ENCODE measurements around the gene SCGB2B2. TPM values are rescaled to one million over a fixed set of nuclear protein-coding genes. Genes with fewer than 3 reads are reported as not detected.
A peak's percentile ranks its signal among the peaks of the same experiment; 100 is the strongest.
"Not testable (repeated sequence)": the region's sequence is repeated elsewhere in the genome, so short reads cannot be mapped to it uniquely, and the experiment has no call there.

SCGB2B2 gene
- total RNA-seq, 1 donor from 2014 or later, result not detected

GRCh38 chr19:34669305-34669704, 7.7 kb downstream of the SCGB2B2 start:
- no peak for DNase-seq (ENCODE audit: low read depth in 2 of 2)

- DNase-seq (ENCODE audit: low read depth in 2 of 2), result not testable (repeated sequence)
Measured at GRCh38 chr19:34668690-34669089, 8.3 kb downstream of the SCGB2B2 start.

GRCh38 chr19:34668077-34668689, 8.8 kb downstream of the SCGB2B2 start:
- DNase-seq (ENCODE audit: low read depth in 2 of 2), result not testable (repeated sequence)

GRCh38 chr19:34667349-34668076, 9.4 kb downstream of the SCGB2B2 start:
- DNase-seq (ENCODE audit: low read depth in 2 of 2), result peak; percentile 21 to 23

GRCh38 chr19:34666958-34667265, 10.0 kb downstream of the SCGB2B2 start:
- DNase-seq (ENCODE audit: low read depth in 2 of 2), result no peak

GRCh38 chr19:34666200-34666957, 10.6 kb downstream of the SCGB2B2 start:
- no peak for DNase-seq (ENCODE audit: low read depth in 2 of 2)

- DNase-seq (ENCODE audit: low read depth in 2 of 2), result not testable (repeated sequence)
Measured at GRCh38 chr19:34665275-34665674, 11.7 kb downstream of the SCGB2B2 start.

GRCh38 chr19:34664870-34665269, 12.1 kb downstream of the SCGB2B2 start:
- DNase-seq (ENCODE audit: low read depth in 2 of 2), result no peak

- DNase-seq (ENCODE audit: low read depth in 2 of 2), result no peak
Measured at GRCh38 chr19:34664168-34664567, 12.8 kb downstream of the SCGB2B2 start.

GRCh38 chr19:34662919-34663318, 14.0 kb downstream of the SCGB2B2 start:
- DNase-seq (ENCODE audit: low read depth in 2 of 2), result peak; percentile 12 to 60

- no peak for DNase-seq (ENCODE audit: low read depth in 2 of 2)
Measured at GRCh38 chr19:34661357-34661756, 15.6 kb downstream of the SCGB2B2 start.

- DNase-seq (ENCODE audit: low read depth in 2 of 2), result no peak
Measured at GRCh38 chr19:34655651-34656050, 21.3 kb downstream of the SCGB2B2 start.

GRCh38 chr19:34654796-34655195, 22.2 kb downstream of the SCGB2B2 start:
- DNase-seq (ENCODE audit: low read depth in 2 of 2), result no peak

- DNase-seq (ENCODE audit: low read depth in 2 of 2), result no peak
Measured at GRCh38 chr19:34651747-34652146, 25.2 kb downstream of the SCGB2B2 start.

GRCh38 chr19:34649886-34650543, 26.9 kb downstream of the SCGB2B2 start:
- no peak for DNase-seq (ENCODE audit: low read depth in 2 of 2)

GRCh38 chr19:34645551-34645950, 31.4 kb downstream of the SCGB2B2 start:
- no peak for DNase-seq (ENCODE audit: low read depth in 2 of 2)

- no peak for DNase-seq (ENCODE audit: low read depth in 2 of 2)
Measured at GRCh38 chr19:34644991-34645461, 31.9 kb downstream of the SCGB2B2 start.

- no peak for DNase-seq (ENCODE audit: low read depth in 2 of 2)
Measured at GRCh38 chr19:34642241-34642640, 34.7 kb downstream of the SCGB2B2 start.

GRCh38 chr19:34639491-34640085, 37.4 kb downstream of the SCGB2B2 start:
- peak; percentile 60 to 78 for DNase-seq (ENCODE audit: low read depth in 2 of 2)

GRCh38 chr19:34633802-34634201, 43.2 kb downstream of the SCGB2B2 start:
- no peak for DNase-seq (ENCODE audit: low read depth in 2 of 2)

Data from dermis microvascular lymphatic vessel endothelial cell (primary cell).